Prostate gland (tissue), 2 donors: ENCODE measurements around the gene TDRD10. TPM values are rescaled to one million over a fixed set of nuclear protein-coding genes. Genes with fewer than 3 reads are reported as not detected.

Experiments
- DNase-seq: peaks from one replicate; pipeline ENCODE4 v3.0.0-alpha.2; 2019; ENCODE audit warnings: low spot score
- H3K27ac ChIP-seq, 2 donors: fragments of 200-600 bp; sonication (generic); 2 replicates each; pipeline ENCODE4 v1.5.1; 2017 to 2019
- H3K27me3 ChIP-seq: fragments of 200-600 bp; sonication (generic); replicated peaks from 2 replicates; pipeline ENCODE4 v1.5.1; 2019; ENCODE audit not compliant: insufficient read depth
- H3K36me3 ChIP-seq, 2 donors: fragments of 200-600 bp; sonication (generic); 1 replicate in 1 of 2; 2 replicates in 1 of 2; pipeline versions ENCODE4 v1.5.1 to v1.8.1; 2017 to 2019
- H3K4me1 ChIP-seq: fragments of 200-600 bp; sonication (generic); replicated peaks from 2 replicates; pipeline ENCODE4 v1.5.1; 2019
- H3K4me3 ChIP-seq, 2 donors: fragments of 200-600 bp; sonication (generic); 2 replicates each; pipeline ENCODE4 v1.5.1; 2017 to 2019
- H3K9me3 ChIP-seq: fragments of 200-600 bp; sonication (generic); 2 replicates; pipeline ENCODE4 v1.5.1; 2017
- POLR2A ChIP-seq: fragments of 450-650 bp; IDR thresholded peaks from one replicate; pipeline ENCODE4 v1.6.1; 2016; ENCODE audit warnings: antibody characterized with exemption, mild to moderate bottlenecking
- POLR2AphosphoS5 ChIP-seq: sonication (generic); formaldehyde crosslinking; IDR thresholded peaks from one replicate; pipeline ENCODE4 v1.6.1; 2017; ENCODE audit warnings: antibody characterized with exemption
- WGBS: methylation state at CpG from one replicate; pipeline ENCODE4 v1.1.5; 2018; 5-methylcytosine and 5-hydroxymethylcytosine counted together
- intact Hi-C: fragments of 100-400 bp; cut with DNase I; formaldehyde crosslinking; loops from one replicate; pipeline ENCODE4 v1.14.2; 2022
- total RNA-seq, 2 donors: library from RNA; depleted of rRNA; stranded (reverse); fragments of >200 nt; gene quantifications; one replicate each; pipeline ENCODE4 v1.1.0, GENCODE V29; 2016
- TF ChIP-seq, protein P1 (sequence below), 4 experiments: fragments of 200-600 bp in 2 of 4; fragments of 450-650 bp in 2 of 4; sonication (generic) in 2 of 4; IDR thresholded peaks; 1 replicate in 3 of 4; 2 replicates in 1 of 4; pipeline ENCODE4 v1.5.1; 2016 to 2019; ENCODE audit warnings: antibody characterized with exemption in 4 of 4, mild to moderate bottlenecking in 2 of 4, moderate library complexity in 2 of 4

TDRD10 gene
- total RNA-seq, 2 donors from 2014 or later: 0.46 to 11.4 TPM

DNA sequence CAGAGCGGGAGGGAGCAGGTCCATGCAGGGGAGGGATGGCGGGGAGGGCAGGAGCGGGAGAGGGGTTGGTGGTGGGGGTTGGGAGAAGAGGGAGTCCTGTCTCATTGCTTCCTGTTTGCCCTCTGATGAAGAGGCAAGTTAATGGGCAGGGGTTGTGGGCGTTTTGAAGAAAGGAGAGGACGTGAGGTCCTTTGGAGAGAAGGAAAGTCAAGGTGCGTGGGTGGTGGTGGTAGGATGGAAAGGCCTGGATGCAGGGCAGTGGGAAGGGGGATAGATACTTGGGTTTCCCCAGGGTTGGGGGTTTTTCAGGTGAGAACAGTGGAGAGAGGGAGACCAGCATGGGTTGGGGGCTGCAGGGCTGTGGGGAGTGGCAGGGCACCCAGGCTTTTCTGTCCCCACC is 39.2 kb downstream of the TDRD10 start:
- H3K27ac ChIP-seq: no peak overlapping the region
- TF ChIP-seq POLR2AphosphoS5 (no peak), POLR2A (no peak)
- TF ChIP-seq, protein P1, sequence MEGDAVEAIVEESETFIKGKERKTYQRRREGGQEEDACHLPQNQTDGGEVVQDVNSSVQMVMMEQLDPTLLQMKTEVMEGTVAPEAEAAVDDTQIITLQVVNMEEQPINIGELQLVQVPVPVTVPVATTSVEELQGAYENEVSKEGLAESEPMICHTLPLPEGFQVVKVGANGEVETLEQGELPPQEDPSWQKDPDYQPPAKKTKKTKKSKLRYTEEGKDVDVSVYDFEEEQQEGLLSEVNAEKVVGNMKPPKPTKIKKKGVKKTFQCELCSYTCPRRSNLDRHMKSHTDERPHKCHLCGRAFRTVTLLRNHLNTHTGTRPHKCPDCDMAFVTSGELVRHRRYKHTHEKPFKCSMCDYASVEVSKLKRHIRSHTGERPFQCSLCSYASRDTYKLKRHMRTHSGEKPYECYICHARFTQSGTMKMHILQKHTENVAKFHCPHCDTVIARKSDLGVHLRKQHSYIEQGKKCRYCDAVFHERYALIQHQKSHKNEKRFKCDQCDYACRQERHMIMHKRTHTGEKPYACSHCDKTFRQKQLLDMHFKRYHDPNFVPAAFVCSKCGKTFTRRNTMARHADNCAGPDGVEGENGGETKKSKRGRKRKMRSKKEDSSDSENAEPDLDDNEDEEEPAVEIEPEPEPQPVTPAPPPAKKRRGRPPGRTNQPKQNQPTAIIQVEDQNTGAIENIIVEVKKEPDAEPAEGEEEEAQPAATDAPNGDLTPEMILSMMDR (IDR thresholded peaks at IDR 0.05): no peak
- intact Hi-C loops: loop anchor here (5.0 kb wide), 1 partner anchor 54 kb away; no protein-coding TSS in a partner anchor
- H3K27me3 ChIP-seq: no peaks in the 10 kb centered on the region
- no peaks in the 10 kb centered on the region for H3K36me3 ChIP-seq
- no peak overlapping the region for H3K4me3 ChIP-seq
- no peaks in the 10 kb centered on the region for H3K9me3 ChIP-seq
- 56% methylated on average over 6 of the region's 6 CpGs for WGBS
- DNase-seq: no peak
- no peaks in the 10 kb centered on the region for H3K4me1 ChIP-seq

DNA sequence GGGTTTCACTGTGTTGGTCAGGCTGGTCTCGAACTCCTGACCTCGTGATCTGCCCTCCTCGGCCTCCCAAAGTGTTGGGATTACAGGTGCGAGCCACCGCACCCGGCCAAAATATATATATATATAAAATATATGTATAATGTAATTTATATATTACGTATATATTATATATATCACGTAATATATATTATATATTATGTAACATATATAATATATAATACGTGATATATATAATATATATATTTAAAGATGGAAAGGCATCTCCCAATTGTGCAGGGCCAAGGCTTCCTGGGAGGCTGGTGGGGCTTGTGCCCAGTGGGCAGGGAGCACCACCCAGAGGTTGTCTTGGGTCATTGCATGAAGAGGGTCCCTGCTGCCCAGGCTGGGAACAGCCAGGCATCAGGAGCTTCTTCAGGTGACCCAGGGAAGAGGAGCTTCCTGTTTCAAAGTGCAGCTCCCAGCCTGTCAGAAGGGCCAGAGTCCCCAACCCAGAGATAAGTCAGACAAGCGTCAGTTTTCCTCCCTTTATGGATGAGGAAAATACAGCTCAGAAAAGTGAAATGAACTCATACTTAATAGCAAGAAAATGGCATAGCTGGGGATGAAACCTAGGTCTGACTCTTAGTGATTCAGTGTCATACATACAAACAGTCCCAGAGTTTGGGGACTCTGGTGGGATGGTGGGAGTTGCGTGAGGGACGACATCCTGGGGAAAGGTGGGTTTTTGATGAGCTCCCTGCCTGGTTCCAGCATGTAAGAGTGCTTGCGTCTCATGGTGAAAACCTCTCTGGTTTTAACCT is 44.4 kb downstream of the TDRD10 start:
- Histone ChIP-seq H3K9me3 (no peaks in the 10 kb centered on the region), H3K27ac (peak overlapping the region in 1 of 2 donors; percentile 7), H3K4me1 (no peaks in the 10 kb centered on the region), H3K4me3 (no peak overlapping the region), H3K27me3 (no peaks in the 10 kb centered on the region), H3K36me3 (peaks cover 4 to 8% of the 10 kb centered on the region in 2 donors)
- intact Hi-C loops: no loop called here
- WGBS: 67% methylated on average over 13 of the region's 13 CpGs
- no peak for TF ChIP-seq POLR2AphosphoS5
- TF ChIP-seq, protein P1 (IDR thresholded peaks at IDR 0.05): peak; percentile 33 to 68 (median 49)
- DNase-seq: no peak

DNA sequence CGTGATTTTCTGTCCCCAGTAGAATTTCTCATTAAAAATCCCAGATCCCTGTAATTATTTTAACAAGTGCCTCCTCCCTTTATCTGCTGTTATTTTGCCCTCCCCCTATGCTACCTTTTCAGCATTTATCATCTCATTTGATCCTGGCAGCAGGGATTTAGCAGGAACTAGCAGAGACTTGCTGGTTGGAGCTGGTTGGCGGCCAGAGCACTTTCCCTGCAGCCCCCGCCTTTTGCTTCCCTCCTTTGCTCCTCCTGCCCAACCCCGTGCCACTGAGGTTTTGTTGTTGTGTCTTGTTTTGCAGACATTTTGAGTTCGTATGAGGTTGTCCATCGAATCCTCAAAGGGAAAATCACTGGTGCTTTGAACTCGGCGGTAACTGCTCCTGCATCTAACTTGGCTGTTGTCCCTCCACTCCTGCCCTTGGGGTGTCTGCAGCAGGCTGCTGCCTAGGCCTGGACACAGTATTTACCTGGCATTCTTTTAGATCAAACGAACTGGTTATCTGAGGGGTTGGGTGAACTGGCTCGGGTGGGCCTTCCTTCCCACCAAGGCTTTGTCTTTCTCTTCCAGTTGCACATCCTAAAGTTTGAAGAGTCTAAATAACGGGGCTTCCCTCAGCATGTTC is 45.2 kb downstream of the TDRD10 start:
- no peak for DNase-seq
- Histone ChIP-seq H3K9me3 (no peaks in the 10 kb centered on the region), H3K27me3 (no peaks in the 10 kb centered on the region), H3K36me3 (peaks cover 12 to 15% of the 10 kb centered on the region in 2 donors), H3K27ac (peak overlapping the region; percentile 1 to 7), H3K4me1 (no peaks in the 10 kb centered on the region), H3K4me3 (no peak overlapping the region)
- whole genome bisulfite sequencing: 42% methylated on average over 11 of the region's 11 CpGs
- no peak for TF ChIP-seq POLR2AphosphoS5
- TF ChIP-seq, protein P1 (IDR thresholded peaks at IDR 0.05): no peak
- TF ChIP-seq POLR2A: no peak
- intact Hi-C loops: no loop called here

DNA sequence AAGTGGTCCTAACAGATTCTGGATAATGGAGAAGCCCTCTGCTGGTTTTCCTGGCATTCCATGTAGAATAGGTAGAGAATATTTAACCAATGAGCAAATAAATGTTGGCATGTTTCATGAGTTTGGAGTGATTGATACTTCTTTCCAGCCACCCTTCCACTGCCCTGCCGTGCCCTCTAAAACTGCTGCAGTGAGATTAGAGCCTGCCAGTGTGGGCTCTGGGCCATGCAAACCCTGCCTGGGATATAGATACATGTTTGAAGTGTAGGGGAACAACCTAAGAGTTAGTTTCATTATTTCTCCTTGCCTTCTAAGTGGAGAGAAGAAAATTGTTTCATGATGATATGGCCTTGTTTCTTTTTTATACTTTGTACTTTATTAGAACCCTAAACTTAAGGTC is 46.0 kb downstream of the TDRD10 start:
- 18% methylated on average over 1 of the region's 1 CpG for WGBS
- H3K27ac ChIP-seq: peak overlapping the region in 1 of 2 donors; percentile 1

More for the DNA sequence above, 46.0 kb downstream of the TDRD10 start:
- H3K27me3 ChIP-seq: no peaks in the 10 kb centered on the region
- peaks cover 15 to 23% of the 10 kb centered on the region in 2 donors for H3K36me3 ChIP-seq
- DNase-seq: no peak
- TF ChIP-seq POLR2A (no peak), POLR2AphosphoS5 (no peak)
- TF ChIP-seq, protein P1 (IDR thresholded peaks at IDR 0.05): no peak
- intact Hi-C loops: no loop called here
- no peaks in the 10 kb centered on the region for H3K9me3 ChIP-seq
- H3K4me3 ChIP-seq: no peak overlapping the region
- no peaks in the 10 kb centered on the region for H3K4me1 ChIP-seq
